ENCODE results near the gene NKAIN4. TPM values are rescaled to one million over a fixed set of nuclear protein-coding genes. Genes with fewer than 3 reads are reported as not detected.

NKAIN4 gene
- polyA plus RNA-seq, 1 donor (not counting 4 experiments of a cell fraction or from before 2014, with no cell fraction given), result not detected

DNA sequence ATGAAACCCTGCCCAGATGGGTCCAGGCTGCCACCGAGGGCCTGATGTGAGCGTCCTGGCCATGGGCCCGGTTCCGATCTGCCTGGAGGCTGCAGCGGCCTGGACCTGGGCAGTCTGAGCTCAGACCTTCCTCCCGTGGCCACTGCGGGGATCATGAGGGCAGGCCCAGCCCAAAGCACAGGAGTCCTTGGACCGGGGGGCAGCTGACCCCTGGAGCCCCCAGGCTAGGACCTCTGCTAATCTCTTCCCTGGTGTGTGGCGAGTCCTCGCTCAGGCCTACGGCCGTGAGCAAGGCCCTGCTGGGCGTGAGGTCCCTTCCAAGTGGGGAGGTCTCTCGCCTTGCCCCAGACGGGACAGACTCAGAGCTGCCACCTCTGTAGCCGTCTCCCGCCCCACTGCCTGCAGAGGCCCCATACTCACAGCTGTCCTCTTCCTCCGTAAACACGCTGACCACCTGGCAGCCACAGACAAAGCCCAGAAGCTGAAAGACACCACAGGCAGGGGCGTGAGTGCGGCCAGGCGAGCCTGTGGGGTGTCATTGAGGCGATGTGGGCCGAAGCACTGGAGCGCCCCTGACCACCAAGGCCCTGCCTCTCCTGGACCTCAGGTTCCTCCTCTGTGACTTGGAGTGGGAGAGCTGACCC lies 10.5 kb downstream of the NKAIN4 start:
- DNase-seq (ENCODE audit: low read depth, low spot score) (no peak), FAIRE-seq (no peak)
- TF ChIP-seq EZH2 (IDR thresholded peaks at IDR 0.05; ENCODE audit: low read length) (no peak), CTCF (optimal IDR thresholded peaks at IDR 0.05 in 1 of 3, IDR thresholded peaks at IDR 0.05 in 1 of 3, conservative IDR thresholded peaks at IDR 0.05 in 1 of 3; ENCODE audit: extremely low read depth in 1 of 3, insufficient read depth in 2 of 3, low read length in 3 of 3) (no peak)
- peaks cover 29% of the 10 kb centered on the region for H3K27me3 ChIP-seq (ENCODE audit: control insufficient read depth, extremely low read depth, insufficient read depth, low read length)
- H3K4me3 ChIP-seq (ENCODE audit: control insufficient read depth in 2 of 3, extremely low read depth in 1 of 3, insufficient read depth in 2 of 3, low read depth in 1 of 3, low read length in 3 of 3), result no peak overlapping the region
- H3K9me3 ChIP-seq (ENCODE audit: control insufficient read depth, low read depth, low read length), result no peaks in the 10 kb centered on the region
- no peaks in the 10 kb centered on the region for H3K4me1 ChIP-seq (ENCODE audit: control insufficient read depth, extremely low read depth, insufficient read depth, low read length)
- dilution Hi-C loops (cut with MboI; ENCODE audit: extremely low pct_ligation_motif_present, low sequenced_read_pairs), result no loop called here
- no peak overlapping the region for H3K9ac ChIP-seq (ENCODE audit: control insufficient read depth, extremely low read depth, insufficient read depth, low read length)
- no peaks in the 10 kb centered on the region for H3K79me2 ChIP-seq (ENCODE audit: control insufficient read depth, insufficient read depth, low read length)
- no peaks in the 10 kb centered on the region for H4K20me1 ChIP-seq (ENCODE audit: control insufficient read depth, extremely low read depth, insufficient read depth, low read length)
- H3K4me2 ChIP-seq (ENCODE audit: control insufficient read depth, extremely low read depth, insufficient read depth, low read depth, low read length), result no peak overlapping the region
- H2AFZ ChIP-seq (ENCODE audit: control insufficient read depth, low read length), result no peak overlapping the region
- no peaks in the 10 kb centered on the region for H3K36me3 ChIP-seq (ENCODE audit: control insufficient read depth in 2 of 2, extremely low read depth in 1 of 2, insufficient read depth in 2 of 2, low read length in 2 of 2)
- H3K9me1 ChIP-seq (ENCODE audit: control insufficient read depth, extremely low read depth, insufficient read depth, low read length), result no peaks in the 10 kb centered on the region
- H3K27ac ChIP-seq (ENCODE audit: control insufficient read depth, insufficient read depth, low read length), result no peak overlapping the region

DNA sequence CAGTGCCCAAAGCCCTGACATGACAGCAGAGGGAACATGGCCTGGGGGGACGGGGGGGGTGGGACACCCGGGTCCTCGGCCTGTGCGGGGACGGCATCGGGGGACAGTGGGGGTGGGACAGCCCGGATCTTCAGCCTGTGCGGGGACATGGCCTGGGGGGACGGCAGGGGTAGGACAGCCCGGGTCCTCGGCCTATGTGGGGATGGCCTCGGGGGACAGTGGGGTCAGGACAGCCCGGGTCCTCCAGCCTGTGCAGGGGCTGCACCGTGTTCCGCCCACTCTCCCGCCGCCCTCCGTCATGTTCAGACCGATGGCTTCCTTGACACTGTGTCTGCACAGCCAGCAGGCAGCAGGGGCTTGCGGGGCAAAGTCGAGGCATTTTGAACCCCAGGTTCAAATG lies 11.5 kb downstream of the NKAIN4 start:
- H3K27me3 ChIP-seq (ENCODE audit: control insufficient read depth, extremely low read depth, insufficient read depth, low read length), result peaks cover 24% of the 10 kb centered on the region
- H4K20me1 ChIP-seq (ENCODE audit: control insufficient read depth, extremely low read depth, insufficient read depth, low read length), result no peaks in the 10 kb centered on the region
- FAIRE-seq (no peak), DNase-seq (ENCODE audit: low read depth, low spot score) (no peak)
- H3K27ac ChIP-seq (ENCODE audit: control insufficient read depth, insufficient read depth, low read length), result no peak overlapping the region
- TF ChIP-seq EZH2 (IDR thresholded peaks at IDR 0.05; ENCODE audit: low read length) (no peak), CTCF (optimal IDR thresholded peaks at IDR 0.05 in 1 of 3, IDR thresholded peaks at IDR 0.05 in 1 of 3, conservative IDR thresholded peaks at IDR 0.05 in 1 of 3; ENCODE audit: extremely low read depth in 1 of 3, insufficient read depth in 2 of 3, low read length in 3 of 3) (no peak)
- no peak overlapping the region for H3K4me3 ChIP-seq (ENCODE audit: control insufficient read depth in 2 of 3, extremely low read depth in 1 of 3, insufficient read depth in 2 of 3, low read depth in 1 of 3, low read length in 3 of 3)
- no peak overlapping the region for H2AFZ ChIP-seq (ENCODE audit: control insufficient read depth, low read length)
- no peaks in the 10 kb centered on the region for H3K79me2 ChIP-seq (ENCODE audit: control insufficient read depth, insufficient read depth, low read length)
- no peak overlapping the region for H3K4me2 ChIP-seq (ENCODE audit: control insufficient read depth, extremely low read depth, insufficient read depth, low read depth, low read length)
- no peaks in the 10 kb centered on the region for H3K9me1 ChIP-seq (ENCODE audit: control insufficient read depth, extremely low read depth, insufficient read depth, low read length)
- no peaks in the 10 kb centered on the region for H3K36me3 ChIP-seq (ENCODE audit: control insufficient read depth in 2 of 2, extremely low read depth in 1 of 2, insufficient read depth in 2 of 2, low read length in 2 of 2)
- no peaks in the 10 kb centered on the region for H3K9me3 ChIP-seq (ENCODE audit: control insufficient read depth, low read depth, low read length)
- dilution Hi-C loops (cut with MboI; ENCODE audit: extremely low pct_ligation_motif_present, low sequenced_read_pairs), result no loop called here
- no peaks in the 10 kb centered on the region for H3K4me1 ChIP-seq (ENCODE audit: control insufficient read depth, extremely low read depth, insufficient read depth, low read length)
- no peak overlapping the region for H3K9ac ChIP-seq (ENCODE audit: control insufficient read depth, extremely low read depth, insufficient read depth, low read length)

Data from keratinocyte (primary cell).